Testis (tissue), 3 donors: ENCODE data around the gene PPEF1. TPM values are rescaled to one million over a fixed set of nuclear protein-coding genes. Genes with fewer than 3 reads are reported as not detected.

Source experiments
- DNase-seq: peaks from one replicate; pipeline ENCODE4 v3.0.0-alpha.2; 2019
- H3K27ac ChIP-seq, 2 donors: fragments of 200-600 bp; sonication (generic); one replicate each; pipeline ENCODE4 v1.5.1; 2019
- H3K27me3 ChIP-seq: fragments of 200-600 bp; sonication (generic); one replicate; pipeline ENCODE4 v1.5.1; 2019
- H3K36me3 ChIP-seq: fragments of 200-600 bp; sonication (generic); one replicate; pipeline ENCODE4 v1.5.1; 2017; ENCODE audit warnings: low read depth; ENCODE audit errors: missing control alignments
- H3K4me1 ChIP-seq: fragments of 200-600 bp; sonication (generic); one replicate; pipeline ENCODE4 v1.5.1; 2019
- H3K4me3 ChIP-seq, 2 donors: fragments of 200-600 bp; sonication (generic); one replicate each; pipeline ENCODE4 v1.5.1; 2017 to 2019
- H3K9me3 ChIP-seq: fragments of 200-600 bp; sonication (generic); one replicate; pipeline ENCODE4 v1.5.1; 2017
- POLR2A ChIP-seq: fragments of 450-650 bp; IDR thresholded peaks from one replicate; pipeline ENCODE4 v1.6.1; 2017; ENCODE audit warnings: antibody characterized with exemption, mild to moderate bottlenecking, moderate library complexity
- WGBS, 2 donors: methylation state at CpG; one replicate each; pipeline ENCODE4 v1.1.5; 2018; 5-methylcytosine and 5-hydroxymethylcytosine counted together
- intact Hi-C: fragments of 100-400 bp; cut with DNase I; formaldehyde crosslinking; loops from one replicate; pipeline ENCODE4 v1.15.1; 2023; ENCODE audit warnings: low total_unique reads
- polyA plus RNA-seq: library from polyadenylated mRNA; stranded (reverse); fragments of 350-450 nt; fragmentation: Illumina TruSeq; extraction: RNeasy Lipid Tissue Mini Kit (QIAGEN cat#74804); gene quantifications from one replicate; pipeline ENCODE4 v1.2.3, GENCODE V29; 2014; ENCODE audit warnings: low read depth, low replicate concordance; ENCODE audit not compliant: insufficient read depth
- total RNA-seq, 2 donors: library from RNA; depleted of rRNA; stranded (reverse); fragments of >200 nt; gene quantifications; one replicate each; pipeline ENCODE4 v1.2.3, GENCODE V29; 2016
- TF ChIP-seq, protein P1 (sequence below), 3 experiments: fragments of 450-650 bp in 2 of 3; fragments of 200-600 bp in 1 of 3; sonication (generic) in 1 of 3; IDR thresholded peaks; one replicate each; pipeline ENCODE4 v1.5.1; 2016 to 2019; ENCODE audit warnings: antibody characterized with exemption in 3 of 3, mild to moderate bottlenecking in 2 of 3, moderate library complexity in 1 of 3

The PPEF1 gene
- total and polyA plus RNA-seq, 3 donors from 2014 or later = 11.6 to 29.3 (median 24.6) TPM

- H3K4me3 ChIP-seq = no peak overlapping the region
- no peaks in the 10 kb centered on the region for H3K27me3 ChIP-seq
- WGBS, 2 donors = 57% methylated on average over 7 of the region's 7 CpGs
- TF ChIP-seq POLR2A = no peak
- TF ChIP-seq, protein P1, sequence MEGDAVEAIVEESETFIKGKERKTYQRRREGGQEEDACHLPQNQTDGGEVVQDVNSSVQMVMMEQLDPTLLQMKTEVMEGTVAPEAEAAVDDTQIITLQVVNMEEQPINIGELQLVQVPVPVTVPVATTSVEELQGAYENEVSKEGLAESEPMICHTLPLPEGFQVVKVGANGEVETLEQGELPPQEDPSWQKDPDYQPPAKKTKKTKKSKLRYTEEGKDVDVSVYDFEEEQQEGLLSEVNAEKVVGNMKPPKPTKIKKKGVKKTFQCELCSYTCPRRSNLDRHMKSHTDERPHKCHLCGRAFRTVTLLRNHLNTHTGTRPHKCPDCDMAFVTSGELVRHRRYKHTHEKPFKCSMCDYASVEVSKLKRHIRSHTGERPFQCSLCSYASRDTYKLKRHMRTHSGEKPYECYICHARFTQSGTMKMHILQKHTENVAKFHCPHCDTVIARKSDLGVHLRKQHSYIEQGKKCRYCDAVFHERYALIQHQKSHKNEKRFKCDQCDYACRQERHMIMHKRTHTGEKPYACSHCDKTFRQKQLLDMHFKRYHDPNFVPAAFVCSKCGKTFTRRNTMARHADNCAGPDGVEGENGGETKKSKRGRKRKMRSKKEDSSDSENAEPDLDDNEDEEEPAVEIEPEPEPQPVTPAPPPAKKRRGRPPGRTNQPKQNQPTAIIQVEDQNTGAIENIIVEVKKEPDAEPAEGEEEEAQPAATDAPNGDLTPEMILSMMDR (IDR thresholded peaks at IDR 0.05) = no peak
- no peak overlapping the region for H3K27ac ChIP-seq
- H3K36me3 ChIP-seq = no peaks in the 10 kb centered on the region
- intact Hi-C loops = no loop called here
- no peaks in the 10 kb centered on the region for H3K9me3 ChIP-seq
- no peaks in the 10 kb centered on the region for H3K4me1 ChIP-seq
- DNase-seq = no peak
Observed at GRCh38 chrX:18769812-18770573, 62.5 kb downstream of the PPEF1 start.

GRCh38 chrX:18789916-18790315 lies 82.5 kb downstream of the PPEF1 start:
- 48 to 64% methylated on average over 1 of the region's 1 CpG for WGBS, 2 donors
- H3K4me1 ChIP-seq = no peaks in the 10 kb centered on the region
- no peaks in the 10 kb centered on the region for H3K27me3 ChIP-seq
- DNase-seq = no peak
- H3K27ac ChIP-seq = no peak overlapping the region
- intact Hi-C loops = no loop called here
- TF ChIP-seq, protein P1 (IDR thresholded peaks at IDR 0.05) = no peak
- no peak for TF ChIP-seq POLR2A
- no peaks in the 10 kb centered on the region for H3K9me3 ChIP-seq
- no peak overlapping the region for H3K4me3 ChIP-seq
- no peaks in the 10 kb centered on the region for H3K36me3 ChIP-seq

DNA sequence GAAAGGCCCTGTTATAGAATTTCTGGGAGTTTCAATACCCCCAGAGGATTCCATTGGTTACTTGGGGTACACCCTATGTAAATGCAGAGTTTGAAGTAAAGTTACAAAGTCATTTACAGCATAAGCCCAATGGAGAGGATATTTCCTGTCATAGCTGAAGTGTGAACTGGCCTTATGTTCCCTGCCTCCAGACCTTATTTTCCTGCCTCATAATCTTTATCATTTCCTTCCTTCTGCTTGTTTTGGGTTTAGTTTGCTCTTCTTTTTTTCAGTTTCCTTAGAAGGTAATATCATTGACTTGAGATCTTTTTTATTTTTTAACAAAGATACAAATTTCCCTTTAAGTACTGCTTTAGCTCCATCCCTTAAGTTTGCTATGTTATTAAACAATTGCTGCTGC lies 85.4 kb downstream of the PPEF1 start:
- no peak overlapping the region for H3K4me3 ChIP-seq
- no peaks in the 10 kb centered on the region for H3K27me3 ChIP-seq
- intact Hi-C loops = no loop called here
- no peak for DNase-seq
- H3K36me3 ChIP-seq = no peaks in the 10 kb centered on the region
- no peaks in the 10 kb centered on the region for H3K4me1 ChIP-seq
- TF ChIP-seq, protein P1 (IDR thresholded peaks at IDR 0.05) = no peak
- no peak for TF ChIP-seq POLR2A
- H3K27ac ChIP-seq = no peak overlapping the region
- H3K9me3 ChIP-seq = no peaks in the 10 kb centered on the region

DNA sequence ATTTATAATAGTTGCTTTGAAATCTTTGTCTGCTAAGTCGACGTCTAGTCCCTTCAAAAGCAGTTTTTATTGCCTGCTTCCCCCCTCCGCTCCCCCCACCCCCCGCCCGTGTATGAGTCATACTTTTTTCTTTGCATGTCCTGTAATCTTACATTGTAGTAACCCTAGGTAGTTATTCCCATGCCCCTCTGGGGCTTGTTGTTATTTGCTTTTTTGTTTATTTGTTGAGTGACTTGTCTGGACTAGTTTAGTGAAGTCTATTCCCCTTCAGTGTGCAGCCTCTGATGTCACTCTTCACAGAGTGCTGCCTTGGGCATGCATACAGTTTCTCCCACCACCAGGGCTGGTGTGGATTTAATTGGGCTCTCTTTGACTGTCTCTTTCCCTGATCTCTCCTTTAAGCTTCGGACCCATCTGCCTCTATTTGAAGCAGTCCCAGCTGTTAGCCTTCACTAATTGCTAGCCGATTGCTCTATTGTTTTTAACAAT lies 86.2 kb downstream of the PPEF1 start:
- intact Hi-C loops = no loop called here
- Histone ChIP-seq H3K4me3 (no peak overlapping the region), H3K27me3 (no peaks in the 10 kb centered on the region), H3K27ac (no peak overlapping the region), H3K4me1 (no peaks in the 10 kb centered on the region), H3K36me3 (no peaks in the 10 kb centered on the region), H3K9me3 (no peaks in the 10 kb centered on the region)
- 58 to 66% methylated on average over 5 to 7 of the region's 7 CpGs for WGBS, 2 donors
- DNase-seq = no peak
- TF ChIP-seq, protein P1 (IDR thresholded peaks at IDR 0.05) = no peak
- TF ChIP-seq POLR2A = no peak

- no peaks in the 10 kb centered on the region for H3K27me3 ChIP-seq
- intact Hi-C loops = no loop called here
- WGBS, 2 donors = 55 to 82% methylated on average over 2 of the region's 2 CpGs
Observed at GRCh38 chrX:18797141-18797540, 89.7 kb downstream of the PPEF1 start.

More at GRCh38 chrX:18797141-18797540, 89.7 kb downstream of the PPEF1 start:
- DNase-seq = no peak
- no peaks in the 10 kb centered on the region for H3K4me1 ChIP-seq
- H3K9me3 ChIP-seq = no peaks in the 10 kb centered on the region
- TF ChIP-seq POLR2A = no peak
- TF ChIP-seq, protein P1 (IDR thresholded peaks at IDR 0.05) = no peak
- no peak overlapping the region for H3K27ac ChIP-seq
- H3K4me3 ChIP-seq = no peak overlapping the region
- H3K36me3 ChIP-seq = no peaks in the 10 kb centered on the region
